DOHH2 (cell line): ENCODE results near the gene MYO1D.
"Not testable (repeated sequence)": the region's sequence is repeated elsewhere in the genome, so short reads cannot be mapped to it uniquely, and the experiment has no call there.

Experiments used
- CTCF ChIP-seq: fragments of 200-600 bp; sonication (generic); IDR thresholded peaks from one replicate; pipeline ENCODE4 v1.5.1; 2014; ENCODE audit warnings: antibody characterized with exemption, mild to moderate bottlenecking, low read depth, low read length; ENCODE audit not compliant: poor library complexity, severe bottlenecking
- EZH2phosphoT487 ChIP-seq: fragments of 200-600 bp; sonication (generic); IDR thresholded peaks from 2 replicates; pipeline ENCODE4 v1.6.1; 2017; ENCODE audit warnings: borderline replicate concordance, mild to moderate bottlenecking, antibody characterized with exemption, low read length, moderate library complexity, mixed read lengths

- TF ChIP-seq CTCF, EZH2phosphoT487: not testable (repeated sequence)
Measured at GRCh38 chr17:32919876-32920275, 43.0 kb upstream of the MYO1D start.
